ENCODE data around the gene LRRFIP1. TPM values are rescaled to one million over a fixed set of nuclear protein-coding genes. Genes with fewer than 3 reads are reported as not detected.

LRRFIP1 gene
- total RNA-seq, 4 donors from 2014 or later = 62.8 to 199 (median 121) TPM

- Histone ChIP-seq H3K4me1 (no peaks in the 10 kb centered on the region), H3K36me3 (no peaks in the 10 kb centered on the region), H3K4me3 (no peak overlapping the region), H3K9me3 (no peaks in the 10 kb centered on the region), H3K27ac (no peak overlapping the region), H3K27me3 (no peaks in the 10 kb centered on the region)
- DNase-seq = no peak
- intact Hi-C loops (cut with DNase I; ENCODE audit: low total_unique reads) = no loop called here
- TF ChIP-seq CTCF (IDR thresholded peaks at IDR 0.05) (no peak), POLR2A (IDR thresholded peaks at IDR 0.05) (no peak)
These were observed 1.8 kb downstream of the LRRFIP1 start for GRCh38 chr2:237629188-237629534.

- peak overlapping the region in 1 of 2 donors; percentile 25 for H3K27ac ChIP-seq
- no peaks in the 10 kb centered on the region for H3K9me3 ChIP-seq
- H3K4me1 ChIP-seq = no peaks in the 10 kb centered on the region
- TF ChIP-seq CTCF (IDR thresholded peaks at IDR 0.05) (no peak), POLR2A (IDR thresholded peaks at IDR 0.05) (no peak)
- intact Hi-C loops (cut with DNase I; ENCODE audit: low total_unique reads) = no loop called here
- H3K4me3 ChIP-seq = no peak overlapping the region
- H3K27me3 ChIP-seq = no peaks in the 10 kb centered on the region
- DNase-seq = no peak
- H3K36me3 ChIP-seq = no peaks in the 10 kb centered on the region
These were observed 2.4 kb downstream of the LRRFIP1 start for GRCh38 chr2:237629739-237630138.

GRCh38 chr2:237630216-237631000, 3.0 kb downstream of the LRRFIP1 start:
- TF ChIP-seq CTCF (IDR thresholded peaks at IDR 0.05) = no peak
- no peak for TF ChIP-seq POLR2A (IDR thresholded peaks at IDR 0.05)
- Histone ChIP-seq H3K27ac (peak overlapping the region; percentile 36 to 74), H3K36me3 (no peaks in the 10 kb centered on the region), H3K4me3 (no peak overlapping the region), H3K27me3 (no peaks in the 10 kb centered on the region), H3K9me3 (no peaks in the 10 kb centered on the region), H3K4me1 (no peaks in the 10 kb centered on the region)
- DNase-seq = no peak
- intact Hi-C loops (cut with DNase I; ENCODE audit: low total_unique reads) = no loop called here

- Histone ChIP-seq H3K27ac (peak overlapping the region; percentile 36 to 74), H3K36me3 (no peaks in the 10 kb centered on the region), H3K9me3 (no peaks in the 10 kb centered on the region), H3K27me3 (no peaks in the 10 kb centered on the region), H3K4me3 (no peak overlapping the region), H3K4me1 (no peaks in the 10 kb centered on the region)
- DNase-seq = peak in 1 of 2 donors; percentile 47
- TF ChIP-seq POLR2A (IDR thresholded peaks at IDR 0.05) = no peak
- no peak for TF ChIP-seq CTCF (IDR thresholded peaks at IDR 0.05)
- intact Hi-C loops (cut with DNase I; ENCODE audit: low total_unique reads) = no loop called here
These were observed 3.8 kb downstream of the LRRFIP1 start for GRCh38 chr2:237631007-237631785.

Data from uterus (tissue), 4 donors.